OCI-LY7 (cell line): ENCODE results near the gene SYNJ2. TPM values are rescaled to one million over a fixed set of nuclear protein-coding genes. Genes with fewer than 3 reads are reported as not detected.

Experiments used
- BruUV-seq: library from RNA; stranded (reverse); fragments of 400-500 nt; replicated peaks from 2 replicates; lab custom pipeline; 2021; lab: Mats Ljungman, UMichigan
- CTCF ChIA-PET: fragments of 300-600 bp; sonication (Branson Sonifier 250); formaldehyde crosslinking; loops from one replicate; lab custom pipeline; 2022; ENCODE audit warnings: antibody characterized with exemption; ENCODE audit not compliant: unreplicated experiment; lab: Charles Lee
- POLR2A ChIA-PET: fragments of 300-600 bp; sonication (Branson Sonifier 250); formaldehyde crosslinking; loops from one replicate; lab custom pipeline; 2022; ENCODE audit warnings: antibody characterized with exemption; lab: Charles Lee
- DNase-seq: peaks from one replicate; pipeline ENCODE4 v3.0.0-alpha.2; 2015; ENCODE audit warnings: low spot score
- H2AFZ ChIP-seq: fragments of 200-600 bp; sonication (generic), shearing (Covaris generic); 2 replicates; pipeline ENCODE4 v1.6.1; 2014; ENCODE audit warnings: mild to moderate bottlenecking, antibody characterized with exemption, low read length, moderate library complexity
- H3K27ac ChIP-seq: fragments of 200-600 bp; sonication (generic); 2 replicates; pipeline ENCODE4 v1.5.1; 2014; ENCODE audit warnings: mixed run types, low read depth, mild to moderate bottlenecking, moderate library complexity, low read length, inconsistent platforms; ENCODE audit not compliant: poor library complexity, severe bottlenecking
- H3K36me3 ChIP-seq: fragments of 200-600 bp; sonication (generic); 2 replicates; pipeline ENCODE4 v1.6.1; 2014; ENCODE audit warnings: mild to moderate bottlenecking, antibody characterized with exemption, low read length, moderate library complexity, mixed read lengths; ENCODE audit not compliant: insufficient read depth
- H3K4me1 ChIP-seq: fragments of 200-600 bp; sonication (generic); 2 replicates; pipeline ENCODE4 v1.5.1; 2014; ENCODE audit warnings: mild to moderate bottlenecking, low read length; ENCODE audit not compliant: insufficient read depth, poor library complexity, severe bottlenecking
- H3K4me2 ChIP-seq: fragments of 200-600 bp; sonication (generic); 2 replicates; pipeline ENCODE4 v1.6.1; 2014; ENCODE audit warnings: mild to moderate bottlenecking, low read length
- H3K4me3 ChIP-seq: fragments of 200-600 bp; sonication (generic); 2 replicates; pipeline ENCODE4 v1.5.1; 2014; ENCODE audit warnings: mild to moderate bottlenecking, low read depth, low read length; ENCODE audit not compliant: poor library complexity, severe bottlenecking
- H3K79me2 ChIP-seq: fragments of 200-600 bp; sonication (generic); 2 replicates; pipeline ENCODE4 v1.6.1; 2016; ENCODE audit warnings: low read depth, mild to moderate bottlenecking, low read length, moderate library complexity, mixed read lengths; ENCODE audit not compliant: insufficient read depth
- H3K9me2 ChIP-seq: fragments of 200-600 bp; sonication (generic); 2 replicates; pipeline ENCODE4 v1.6.1; 2016; ENCODE audit warnings: mild to moderate bottlenecking, low read length, mixed read lengths; ENCODE audit not compliant: insufficient read depth
- H3K9me3 ChIP-seq: fragments of 200-600 bp; sonication (generic); 2 replicates; pipeline ENCODE4 v1.6.1; 2014; ENCODE audit warnings: mild to moderate bottlenecking, mixed run types, low read length, mixed read lengths
- H4K20me1 ChIP-seq: fragments of 200-600 bp; sonication (generic); 2 replicates; pipeline ENCODE4 v1.6.1; 2014; ENCODE audit warnings: mild to moderate bottlenecking, antibody characterized with exemption, low read length, moderate library complexity, mixed read lengths; ENCODE audit not compliant: insufficient read depth
- EZH2phosphoT487 ChIP-seq: fragments of 200-600 bp; sonication (generic); IDR thresholded peaks from 2 replicates; pipeline ENCODE4 v1.6.1; 2018; ENCODE audit warnings: low read depth, borderline replicate concordance, mild to moderate bottlenecking, mixed run types, antibody characterized with exemption, low read length, moderate library complexity, mixed read lengths
- intact Hi-C: fragments of 100-400 bp; cut with micrococcal nuclease; formaldehyde crosslinking; loops from one replicate; pipeline ENCODE4 v1.10.0; 2022; ENCODE audit not compliant: unreplicated experiment
- total RNA-seq, 2 experiments: library from RNA; depleted of rRNA in 1 of 2; stranded (reverse); fragments of >200 nt in 1 of 2; shearing (Covaris generic) in 1 of 2; gene quantifications; 2 replicates each; pipeline ENCODE4 v1.2.3, GENCODE V29; 2014 to 2022
- TF ChIP-seq, protein P1 (sequence below): fragments of 200-600 bp; sonication (generic); conservative IDR thresholded peaks from 2 replicates; pipeline ENCODE4 v1.5.1; 2014; ENCODE audit warnings: mild to moderate bottlenecking, antibody characterized with exemption, low read length, moderate library complexity, mixed read lengths

SYNJ2 gene
- total RNA-seq, 2 experiments from 2014 or later, result 0.21 TPM; not detected in 1

DNA sequence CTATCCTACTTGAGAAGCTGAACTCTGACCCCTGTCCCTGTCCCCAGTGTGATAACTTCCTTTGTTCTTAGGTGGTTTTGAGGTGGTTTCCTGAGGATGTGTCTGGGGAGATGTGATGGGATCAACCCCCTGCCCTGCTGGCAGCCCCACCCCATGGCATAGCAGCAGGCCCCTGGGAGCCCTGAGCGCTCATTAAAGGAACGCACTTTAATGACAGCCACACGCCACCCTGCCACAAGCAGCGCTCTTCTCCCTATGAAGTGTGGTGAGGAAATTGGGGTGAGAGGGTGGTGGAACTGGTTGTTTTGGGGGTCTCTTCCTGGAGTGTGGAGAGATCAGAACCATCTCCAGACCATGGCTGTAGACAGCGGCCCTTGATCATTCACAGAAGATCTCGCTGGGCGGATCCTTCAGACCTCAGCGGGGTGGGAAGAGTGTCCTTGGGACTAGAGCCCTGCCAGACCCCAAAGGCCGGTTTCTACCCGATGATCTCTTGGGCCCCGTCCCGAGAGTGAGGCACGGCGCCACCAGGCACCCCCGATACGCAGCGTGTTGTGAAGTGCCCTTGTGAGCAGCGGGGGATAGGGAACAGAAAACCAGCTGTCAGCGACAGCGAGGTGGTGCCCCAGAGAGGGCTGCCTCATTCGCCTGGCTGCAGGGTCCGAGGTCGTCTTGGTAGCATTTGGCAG, 45.4 kb downstream of the SYNJ2 start:
- Histone ChIP-seq H3K4me2 (no peak overlapping the region), H3K27ac (no peak overlapping the region), H4K20me1 (no peaks in the 10 kb centered on the region), H3K9me2 (no peaks in the 10 kb centered on the region), H3K4me3 (no peak overlapping the region), H2AFZ (no peak overlapping the region), H3K9me3 (no peaks in the 10 kb centered on the region), H3K79me2 (no peaks in the 10 kb centered on the region), H3K4me1 (no peaks in the 10 kb centered on the region), H3K36me3 (no peaks in the 10 kb centered on the region)
- DNase-seq, result no peak
- intact Hi-C loops, result no loop called here
- CTCF ChIA-PET, result interaction anchor here (1.0 kb wide), 1 partner anchor 27 kb away, joined by 3 read pairs; no protein-coding TSS in a partner anchor
- TF ChIP-seq EZH2phosphoT487, result no peak
- TF ChIP-seq, protein P1, sequence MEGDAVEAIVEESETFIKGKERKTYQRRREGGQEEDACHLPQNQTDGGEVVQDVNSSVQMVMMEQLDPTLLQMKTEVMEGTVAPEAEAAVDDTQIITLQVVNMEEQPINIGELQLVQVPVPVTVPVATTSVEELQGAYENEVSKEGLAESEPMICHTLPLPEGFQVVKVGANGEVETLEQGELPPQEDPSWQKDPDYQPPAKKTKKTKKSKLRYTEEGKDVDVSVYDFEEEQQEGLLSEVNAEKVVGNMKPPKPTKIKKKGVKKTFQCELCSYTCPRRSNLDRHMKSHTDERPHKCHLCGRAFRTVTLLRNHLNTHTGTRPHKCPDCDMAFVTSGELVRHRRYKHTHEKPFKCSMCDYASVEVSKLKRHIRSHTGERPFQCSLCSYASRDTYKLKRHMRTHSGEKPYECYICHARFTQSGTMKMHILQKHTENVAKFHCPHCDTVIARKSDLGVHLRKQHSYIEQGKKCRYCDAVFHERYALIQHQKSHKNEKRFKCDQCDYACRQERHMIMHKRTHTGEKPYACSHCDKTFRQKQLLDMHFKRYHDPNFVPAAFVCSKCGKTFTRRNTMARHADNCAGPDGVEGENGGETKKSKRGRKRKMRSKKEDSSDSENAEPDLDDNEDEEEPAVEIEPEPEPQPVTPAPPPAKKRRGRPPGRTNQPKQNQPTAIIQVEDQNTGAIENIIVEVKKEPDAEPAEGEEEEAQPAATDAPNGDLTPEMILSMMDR, result no peak
- BruUV-seq, result no TSS peak
- POLR2A ChIA-PET, result no interaction called here

DNA sequence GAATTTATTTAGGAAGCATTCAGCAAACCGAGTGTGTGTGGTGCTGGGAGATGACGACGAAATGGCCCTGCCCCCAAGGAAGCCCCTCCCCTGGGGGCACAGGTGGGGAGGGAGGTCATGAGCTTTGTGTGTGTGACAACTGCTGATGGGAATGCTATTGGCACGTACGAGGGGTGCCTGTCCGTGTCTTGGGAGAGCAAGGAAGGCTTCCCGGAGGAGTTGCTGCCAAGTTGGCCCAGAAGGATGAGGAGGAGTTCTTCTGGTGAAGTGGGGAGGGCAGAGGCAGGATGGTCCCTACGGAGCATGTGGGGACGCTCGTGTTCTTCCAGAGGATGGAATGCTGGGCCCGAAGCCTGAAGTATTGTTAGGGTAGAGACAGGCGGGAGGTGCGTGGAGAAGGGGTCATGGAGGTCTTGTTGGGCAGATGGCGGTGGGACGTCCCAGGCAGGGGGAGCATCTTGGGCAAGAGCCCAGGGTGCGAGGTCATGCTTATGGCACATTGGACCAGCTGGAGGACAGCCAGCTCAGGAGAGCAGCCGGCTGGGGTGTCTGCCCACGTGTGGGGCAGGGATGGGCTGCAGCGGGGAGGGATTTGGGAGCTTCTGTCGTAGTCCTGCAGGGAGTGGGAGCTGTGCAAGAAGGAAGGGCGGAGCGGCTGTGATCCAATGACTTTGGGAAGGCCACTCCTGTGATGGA, 46.1 kb downstream of the SYNJ2 start:
- Histone ChIP-seq H2AFZ (no peak overlapping the region), H3K27ac (no peak overlapping the region), H3K9me3 (no peaks in the 10 kb centered on the region), H3K4me1 (no peaks in the 10 kb centered on the region), H3K9me2 (no peaks in the 10 kb centered on the region), H3K79me2 (no peaks in the 10 kb centered on the region), H3K4me2 (no peak overlapping the region), H3K36me3 (no peaks in the 10 kb centered on the region), H3K4me3 (no peak overlapping the region), H4K20me1 (no peaks in the 10 kb centered on the region)
- no peak for TF ChIP-seq EZH2phosphoT487
- TF ChIP-seq, protein P1, result no peak
- intact Hi-C loops, result no loop called here
- no peak for DNase-seq
- ChIA-PET POLR2A (no interaction called here), CTCF (no interaction called here)
- no TSS peak for BruUV-seq

- intact Hi-C loops, result no loop called here
Measured at GRCh38 chr6:158028421-158028820, 46.8 kb downstream of the SYNJ2 start.

More at GRCh38 chr6:158028421-158028820, 46.8 kb downstream of the SYNJ2 start:
- no TSS peak for BruUV-seq
- Histone ChIP-seq H2AFZ (no peak overlapping the region), H3K4me3 (no peak overlapping the region), H3K4me1 (no peaks in the 10 kb centered on the region), H3K36me3 (no peaks in the 10 kb centered on the region), H3K4me2 (no peak overlapping the region), H3K9me3 (no peaks in the 10 kb centered on the region), H3K27ac (no peak overlapping the region), H4K20me1 (no peaks in the 10 kb centered on the region), H3K9me2 (no peaks in the 10 kb centered on the region), H3K79me2 (no peaks in the 10 kb centered on the region)
- ChIA-PET CTCF (no interaction called here), POLR2A (no interaction called here)
- no peak for TF ChIP-seq EZH2phosphoT487
- DNase-seq, result no peak
